ENCODE results near the gene FCN1. TPM values are rescaled to one million over a fixed set of nuclear protein-coding genes. Genes with fewer than 3 reads are reported as not detected.

Gene FCN1
- polyA plus RNA-seq, 1 of the 3 experiments (the other 2 are of a cell fraction) = not detected

- Histone ChIP-seq H3K4me3 (ENCODE audit: low read depth in 2 of 2, low read length in 1 of 2) (no peak overlapping the region), H3K4me1 (ENCODE audit: control insufficient read depth in 1 of 2, insufficient read depth in 2 of 2, low read depth in 1 of 2, low read length in 1 of 2) (peaks cover 0 to 4% of the 10 kb centered on the region in 2 experiments; a peak in 1 of 4 replicates), H3K9me2 (no peaks in the 10 kb centered on the region), H2AFZ (ENCODE audit: low read depth) (no peak overlapping the region), H4K20me1 (ENCODE audit: insufficient read depth) (no peaks in the 10 kb centered on the region), H3K36me3 (replicated peaks in 1 of 2; ENCODE audit: control insufficient read depth in 1 of 2, insufficient read depth in 2 of 2, low read length in 1 of 2) (no peaks in the 10 kb centered on the region), H3K9me3 (no peaks in the 10 kb centered on the region), H3F3A (replicated peaks; ENCODE audit: insufficient read depth) (no peaks in the 10 kb centered on the region), H3K27ac (ENCODE audit: low read depth in 2 of 2, low read length in 1 of 2) (no peak overlapping the region), H3K79me2 (ENCODE audit: insufficient read depth) (no peaks in the 10 kb centered on the region), H3K9ac (no peak overlapping the region), H3K4me2 (no peak overlapping the region), H3K27me3 (ENCODE audit: insufficient read depth) (no peaks in the 10 kb centered on the region)
- ChIA-PET CTCF (no interaction called here), POLR2A (no interaction called here)
- no peak for DNase-seq
- WGBS (ENCODE audit: low lambda C conversion rate) = 36% methylated on average over 14 of the region's 23 CpGs
- no peak for TF ChIP-seq RCOR1 (IDR thresholded peaks at IDR 0.05; ENCODE audit: low read length)
- TF ChIP-seq MAX (IDR thresholded peaks at IDR 0.05; ENCODE audit: low read depth) = no peak
These were observed 49.2 kb upstream of the FCN1 start for GRCh38 chr9:134966697-134967546.

GRCh38 chr9:134966270-134966669 is 48.6 kb upstream of the FCN1 start:
- Histone ChIP-seq H3K79me2 (ENCODE audit: insufficient read depth) (no peaks in the 10 kb centered on the region), H3K27me3 (ENCODE audit: insufficient read depth) (no peaks in the 10 kb centered on the region), H4K20me1 (ENCODE audit: insufficient read depth) (no peaks in the 10 kb centered on the region), H3K9ac (no peak overlapping the region), H3K36me3 (replicated peaks in 1 of 2; ENCODE audit: control insufficient read depth in 1 of 2, insufficient read depth in 2 of 2, low read length in 1 of 2) (no peaks in the 10 kb centered on the region), H3K4me2 (no peak overlapping the region), H3F3A (replicated peaks; ENCODE audit: insufficient read depth) (no peaks in the 10 kb centered on the region), H3K9me2 (no peaks in the 10 kb centered on the region), H3K27ac (ENCODE audit: low read depth in 2 of 2, low read length in 1 of 2) (no peak overlapping the region), H3K4me1 (ENCODE audit: control insufficient read depth in 1 of 2, insufficient read depth in 2 of 2, low read depth in 1 of 2, low read length in 1 of 2) (peaks cover 0 to 4% of the 10 kb centered on the region in 2 experiments; a peak in 1 of 4 replicates), H3K4me3 (ENCODE audit: low read depth in 2 of 2, low read length in 1 of 2) (no peak overlapping the region), H3K9me3 (no peaks in the 10 kb centered on the region), H2AFZ (ENCODE audit: low read depth) (no peak overlapping the region)
- POLR2A ChIA-PET = no interaction called here
- WGBS (ENCODE audit: low lambda C conversion rate) = 41% methylated on average over 2 of the region's 12 CpGs
- CTCF ChIA-PET = no interaction called here
- no peak for DNase-seq
- TF ChIP-seq FOXM1 (IDR thresholded peaks at IDR 0.05; ENCODE audit: low read depth) (no peak), RFX5 (IDR thresholded peaks at IDR 0.05; ENCODE audit: low read length) (no peak), FOSL2 (IDR thresholded peaks at IDR 0.05; ENCODE audit: borderline replicate concordance, low read depth) (no peak), TCF12 (IDR thresholded peaks at IDR 0.05) (no peak), RAD21 (IDR thresholded peaks at IDR 0.05; ENCODE audit: low read length) (no peak), GATA2 (CRISPR knock-in tag; IDR thresholded peaks at IDR 0.05) (no peak)

DNA sequence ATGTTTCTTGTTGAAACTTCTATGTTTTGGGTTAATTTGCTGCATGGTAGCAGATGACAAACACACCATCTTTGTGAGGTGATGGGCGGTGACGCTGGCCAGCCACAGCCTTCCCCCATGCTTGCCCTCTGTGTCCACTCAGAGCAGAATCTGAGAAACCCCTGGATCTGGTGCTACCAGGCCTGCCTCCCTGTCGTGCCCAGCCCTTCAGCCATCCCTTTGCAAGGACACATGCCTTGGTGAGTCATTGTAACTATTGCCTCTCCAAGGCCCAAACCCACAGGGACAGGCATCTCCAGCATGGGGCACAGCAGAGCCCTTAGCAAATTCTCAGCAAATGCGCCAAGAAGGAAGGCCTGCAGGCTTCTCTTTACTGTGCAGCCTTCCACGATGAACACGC is 48.1 kb upstream of the FCN1 start:
- Histone ChIP-seq H3K4me2 (no peak overlapping the region), H4K20me1 (ENCODE audit: insufficient read depth) (no peaks in the 10 kb centered on the region), H3K4me1 (ENCODE audit: control insufficient read depth in 1 of 2, insufficient read depth in 2 of 2, low read depth in 1 of 2, low read length in 1 of 2) (peaks cover 0 to 4% of the 10 kb centered on the region in 2 experiments; a peak in 1 of 4 replicates), H3K27me3 (ENCODE audit: insufficient read depth) (no peaks in the 10 kb centered on the region), H3F3A (replicated peaks; ENCODE audit: insufficient read depth) (no peaks in the 10 kb centered on the region), H3K27ac (ENCODE audit: low read depth in 2 of 2, low read length in 1 of 2) (no peak overlapping the region), H3K9me3 (no peaks in the 10 kb centered on the region), H2AFZ (ENCODE audit: low read depth) (no peak overlapping the region), H3K4me3 (ENCODE audit: low read depth in 2 of 2, low read length in 1 of 2) (no peak overlapping the region), H3K79me2 (ENCODE audit: insufficient read depth) (no peaks in the 10 kb centered on the region), H3K9ac (no peak overlapping the region), H3K36me3 (replicated peaks in 1 of 2; ENCODE audit: control insufficient read depth in 1 of 2, insufficient read depth in 2 of 2, low read length in 1 of 2) (no peaks in the 10 kb centered on the region), H3K9me2 (no peaks in the 10 kb centered on the region)
- TF ChIP-seq JUND (IDR thresholded peaks at IDR 0.05) = no peak
- no peak for TF ChIP-seq FOXM1 (IDR thresholded peaks at IDR 0.05; ENCODE audit: low read depth)
- no peak for TF ChIP-seq CHD2 (IDR thresholded peaks at IDR 0.05; ENCODE audit: low read length, partially characterized antibody)
- TF ChIP-seq SIN3A (IDR thresholded peaks at IDR 0.05; ENCODE audit: borderline replicate concordance, low read depth, low read length) = no peak
- TF ChIP-seq, protein P1, sequence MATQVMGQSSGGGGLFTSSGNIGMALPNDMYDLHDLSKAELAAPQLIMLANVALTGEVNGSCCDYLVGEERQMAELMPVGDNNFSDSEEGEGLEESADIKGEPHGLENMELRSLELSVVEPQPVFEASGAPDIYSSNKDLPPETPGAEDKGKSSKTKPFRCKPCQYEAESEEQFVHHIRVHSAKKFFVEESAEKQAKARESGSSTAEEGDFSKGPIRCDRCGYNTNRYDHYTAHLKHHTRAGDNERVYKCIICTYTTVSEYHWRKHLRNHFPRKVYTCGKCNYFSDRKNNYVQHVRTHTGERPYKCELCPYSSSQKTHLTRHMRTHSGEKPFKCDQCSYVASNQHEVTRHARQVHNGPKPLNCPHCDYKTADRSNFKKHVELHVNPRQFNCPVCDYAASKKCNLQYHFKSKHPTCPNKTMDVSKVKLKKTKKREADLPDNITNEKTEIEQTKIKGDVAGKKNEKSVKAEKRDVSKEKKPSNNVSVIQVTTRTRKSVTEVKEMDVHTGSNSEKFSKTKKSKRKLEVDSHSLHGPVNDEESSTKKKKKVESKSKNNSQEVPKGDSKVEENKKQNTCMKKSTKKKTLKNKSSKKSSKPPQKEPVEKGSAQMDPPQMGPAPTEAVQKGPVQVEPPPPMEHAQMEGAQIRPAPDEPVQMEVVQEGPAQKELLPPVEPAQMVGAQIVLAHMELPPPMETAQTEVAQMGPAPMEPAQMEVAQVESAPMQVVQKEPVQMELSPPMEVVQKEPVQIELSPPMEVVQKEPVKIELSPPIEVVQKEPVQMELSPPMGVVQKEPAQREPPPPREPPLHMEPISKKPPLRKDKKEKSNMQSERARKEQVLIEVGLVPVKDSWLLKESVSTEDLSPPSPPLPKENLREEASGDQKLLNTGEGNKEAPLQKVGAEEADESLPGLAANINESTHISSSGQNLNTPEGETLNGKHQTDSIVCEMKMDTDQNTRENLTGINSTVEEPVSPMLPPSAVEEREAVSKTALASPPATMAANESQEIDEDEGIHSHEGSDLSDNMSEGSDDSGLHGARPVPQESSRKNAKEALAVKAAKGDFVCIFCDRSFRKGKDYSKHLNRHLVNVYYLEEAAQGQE (IDR thresholded peaks at IDR 0.05; ENCODE audit: low read depth, low read length) = no peak
- TF ChIP-seq, protein P2, sequence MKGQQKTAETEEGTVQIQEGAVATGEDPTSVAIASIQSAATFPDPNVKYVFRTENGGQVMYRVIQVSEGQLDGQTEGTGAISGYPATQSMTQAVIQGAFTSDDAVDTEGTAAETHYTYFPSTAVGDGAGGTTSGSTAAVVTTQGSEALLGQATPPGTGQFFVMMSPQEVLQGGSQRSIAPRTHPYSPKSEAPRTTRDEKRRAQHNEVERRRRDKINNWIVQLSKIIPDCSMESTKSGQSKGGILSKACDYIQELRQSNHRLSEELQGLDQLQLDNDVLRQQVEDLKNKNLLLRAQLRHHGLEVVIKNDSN (IDR thresholded peaks at IDR 0.05; ENCODE audit: borderline replicate concordance, low read depth) = no peak
- no peak for TF ChIP-seq RXRA (IDR thresholded peaks at IDR 0.05; ENCODE audit: borderline replicate concordance, low read depth)
- TF ChIP-seq PBX3 (IDR thresholded peaks at IDR 0.05) = no peak
- no peak for TF ChIP-seq NRF1 (IDR thresholded peaks at IDR 0.05; ENCODE audit: low read depth, low read length)
- no peak for TF ChIP-seq TAF1 (IDR thresholded peaks at IDR 0.05; ENCODE audit: borderline replicate concordance, low read depth, low read length)
- TF ChIP-seq RAD21 (IDR thresholded peaks at IDR 0.05; ENCODE audit: low read length) = no peak
- CTCF ChIA-PET = no interaction called here
- 36% methylated on average over 6 of the region's 6 CpGs for WGBS (ENCODE audit: low lambda C conversion rate)
- no peak for DNase-seq
- POLR2A ChIA-PET = no interaction called here

Measured in SK-N-SH (cell line).